ENCODE data around the gene PAPSS2. TPM values are rescaled to one million over a fixed set of nuclear protein-coding genes. Genes with fewer than 3 reads are reported as not detected.

The PAPSS2 gene
- total RNA-seq, 1 experiment from 2014 or later: not detected

DNA sequence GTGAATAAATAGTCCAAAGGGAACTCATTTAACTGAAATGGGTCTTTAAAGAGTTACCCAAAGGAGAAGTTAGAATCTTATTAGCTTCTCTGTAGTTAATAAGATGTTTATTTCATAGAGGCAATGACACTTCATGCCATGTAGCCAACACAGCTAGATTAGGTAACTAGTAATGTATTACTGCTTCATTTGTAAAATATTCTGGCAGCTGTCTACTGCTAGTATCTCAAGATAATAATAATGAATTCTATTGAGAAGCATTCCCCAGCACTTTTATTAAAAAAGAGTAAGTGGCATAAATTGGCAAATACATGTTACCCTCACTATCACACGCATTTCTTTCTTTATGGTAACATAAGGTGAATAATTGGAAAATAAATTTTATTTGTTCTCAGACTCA, 10.1 kb downstream of the PAPSS2 start:
- no peaks in the 10 kb centered on the region for H3K79me2 ChIP-seq (ENCODE audit: low read length)

DNA sequence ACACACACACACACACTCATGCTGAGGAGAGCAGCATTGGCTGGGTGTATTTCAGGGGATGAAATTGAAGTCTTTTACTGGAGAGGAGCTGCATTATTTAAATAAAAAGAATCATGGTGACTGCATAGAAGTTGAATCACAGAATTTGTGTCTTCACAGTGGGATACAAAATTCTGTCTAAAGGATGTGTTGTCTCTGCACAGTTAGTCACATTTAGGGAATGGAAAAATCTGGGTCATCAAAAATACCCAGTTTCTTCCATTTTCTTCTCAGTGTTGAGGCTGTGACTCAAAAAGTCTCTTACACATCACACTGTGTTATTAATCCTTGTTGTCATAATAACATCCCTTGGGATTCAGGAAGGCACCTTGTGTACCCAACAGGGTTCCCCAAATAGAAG, 10.9 kb downstream of the PAPSS2 start:
- Histone ChIP-seq H3K4me2 (ENCODE audit: low read depth, low read length, poor library complexity, severe bottlenecking) (no peak overlapping the region), H3K4me3 (ENCODE audit: low read length) (no peak overlapping the region), H3K4me1 (ENCODE audit: low read length) (no peaks in the 10 kb centered on the region), H2AFZ (ENCODE audit: low read length) (no peak overlapping the region), H3K9me2 (replicated peaks; ENCODE audit: insufficient read depth, low read length) (no peaks in the 10 kb centered on the region), H3K9ac (ENCODE audit: low read length) (no peak overlapping the region), H3K9me3 (ENCODE audit: low read length) (no peaks in the 10 kb centered on the region), H3K79me2 (ENCODE audit: low read length) (no peaks in the 10 kb centered on the region), H3K27me3 (ENCODE audit: low read length) (no peaks in the 10 kb centered on the region), H4K20me1 (ENCODE audit: insufficient read depth, low read depth, low read length) (no peaks in the 10 kb centered on the region), H3K36me3 (ENCODE audit: insufficient read depth, low read length) (no peaks in the 10 kb centered on the region), H3K27ac (ENCODE audit: low read length) (no peak overlapping the region)
- no peak for DNase-seq

More for the DNA sequence above, 10.1 kb downstream of the PAPSS2 start:
- no peaks in the 10 kb centered on the region for H3K9me2 ChIP-seq (replicated peaks; ENCODE audit: insufficient read depth, low read length)
- H4K20me1 ChIP-seq (ENCODE audit: insufficient read depth, low read depth, low read length): no peaks in the 10 kb centered on the region
- H3K27me3 ChIP-seq (ENCODE audit: low read length): no peaks in the 10 kb centered on the region
- no peaks in the 10 kb centered on the region for H3K4me1 ChIP-seq (ENCODE audit: low read length)
- no peak for DNase-seq
- H3K9me3 ChIP-seq (ENCODE audit: low read length): no peaks in the 10 kb centered on the region
- H3K36me3 ChIP-seq (ENCODE audit: insufficient read depth, low read length): no peaks in the 10 kb centered on the region
- no peak overlapping the region for H3K9ac ChIP-seq (ENCODE audit: low read length)
- no peak overlapping the region for H3K4me3 ChIP-seq (ENCODE audit: low read length)
- no peak overlapping the region for H3K4me2 ChIP-seq (ENCODE audit: low read depth, low read length, poor library complexity, severe bottlenecking)
- no peak overlapping the region for H2AFZ ChIP-seq (ENCODE audit: low read length)
- no peak overlapping the region for H3K27ac ChIP-seq (ENCODE audit: low read length)

DNA sequence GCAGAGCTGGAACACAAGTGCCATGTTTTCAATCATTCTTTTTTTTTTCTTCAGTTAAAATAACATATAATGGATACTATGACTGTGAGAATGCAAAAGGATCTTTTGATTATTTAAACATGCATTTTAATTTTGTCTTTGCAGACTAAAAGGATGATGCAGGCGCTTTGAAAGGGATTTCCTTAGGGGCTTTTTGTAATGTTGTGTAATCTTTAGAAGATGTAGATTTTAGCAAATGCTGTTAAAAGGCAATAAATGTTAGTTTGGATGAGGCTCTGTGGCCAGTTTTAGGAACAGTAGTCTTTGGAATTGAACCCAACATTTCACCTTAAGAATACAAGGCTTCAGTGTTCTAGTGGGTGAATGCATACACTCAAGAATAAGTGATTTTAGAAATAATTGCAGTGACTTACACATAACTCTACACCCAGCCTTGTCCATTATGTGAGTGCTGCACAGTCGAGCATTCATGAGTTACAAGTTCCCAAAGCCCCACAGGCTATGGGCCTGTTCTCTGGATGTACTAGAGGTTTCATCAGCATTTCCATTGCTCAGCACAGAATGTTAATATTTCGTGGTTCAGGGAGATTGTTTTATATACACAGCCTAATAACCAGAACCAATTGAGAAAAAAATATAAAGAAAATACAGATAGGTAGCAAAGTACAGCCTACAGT, 11.6 kb downstream of the PAPSS2 start:
- H4K20me1 ChIP-seq (ENCODE audit: insufficient read depth, low read depth, low read length): no peaks in the 10 kb centered on the region
- no peaks in the 10 kb centered on the region for H3K9me2 ChIP-seq (replicated peaks; ENCODE audit: insufficient read depth, low read length)
- no peaks in the 10 kb centered on the region for H3K4me1 ChIP-seq (ENCODE audit: low read length)
- H2AFZ ChIP-seq (ENCODE audit: low read length): no peak overlapping the region
- H3K9ac ChIP-seq (ENCODE audit: low read length): no peak overlapping the region
- H3K79me2 ChIP-seq (ENCODE audit: low read length): no peaks in the 10 kb centered on the region
- no peaks in the 10 kb centered on the region for H3K36me3 ChIP-seq (ENCODE audit: insufficient read depth, low read length)
- H3K9me3 ChIP-seq (ENCODE audit: low read length): no peaks in the 10 kb centered on the region
- DNase-seq: no peak
- no peak overlapping the region for H3K27ac ChIP-seq (ENCODE audit: low read length)
- H3K4me2 ChIP-seq (ENCODE audit: low read depth, low read length, poor library complexity, severe bottlenecking): no peak overlapping the region
- H3K27me3 ChIP-seq (ENCODE audit: low read length): no peaks in the 10 kb centered on the region
- no peak overlapping the region for H3K4me3 ChIP-seq (ENCODE audit: low read length)

DNA sequence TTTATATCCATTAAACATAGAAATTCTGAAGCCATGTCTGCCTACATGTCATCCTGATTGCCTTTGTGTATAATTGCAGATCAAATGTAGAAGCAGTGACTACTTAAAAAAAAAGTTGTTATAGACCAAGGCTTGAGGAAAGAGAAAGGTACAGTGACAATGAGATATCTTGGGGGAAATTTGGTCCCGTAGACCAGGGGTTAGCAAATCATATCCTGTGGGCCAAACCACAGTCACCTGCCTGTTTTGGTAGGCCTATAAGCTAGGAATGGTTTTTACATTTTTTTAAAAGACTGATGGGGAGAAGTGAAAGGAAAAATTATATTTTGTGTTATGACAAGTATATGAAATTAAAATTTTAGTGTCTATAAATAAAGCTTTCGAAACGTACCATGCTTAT, 12.9 kb downstream of the PAPSS2 start:
- Histone ChIP-seq H3K27ac (ENCODE audit: low read length) (no peak overlapping the region), H3K9me2 (replicated peaks; ENCODE audit: insufficient read depth, low read length) (no peaks in the 10 kb centered on the region), H3K4me2 (ENCODE audit: low read depth, low read length, poor library complexity, severe bottlenecking) (no peak overlapping the region), H3K79me2 (ENCODE audit: low read length) (no peaks in the 10 kb centered on the region), H3K9ac (ENCODE audit: low read length) (no peak overlapping the region), H3K9me3 (ENCODE audit: low read length) (no peaks in the 10 kb centered on the region), H4K20me1 (ENCODE audit: insufficient read depth, low read depth, low read length) (no peaks in the 10 kb centered on the region), H3K4me3 (ENCODE audit: low read length) (no peak overlapping the region), H2AFZ (ENCODE audit: low read length) (no peak overlapping the region), H3K4me1 (ENCODE audit: low read length) (no peaks in the 10 kb centered on the region), H3K36me3 (ENCODE audit: insufficient read depth, low read length) (no peaks in the 10 kb centered on the region), H3K27me3 (ENCODE audit: low read length) (no peaks in the 10 kb centered on the region)
- DNase-seq: no peak

DNA sequence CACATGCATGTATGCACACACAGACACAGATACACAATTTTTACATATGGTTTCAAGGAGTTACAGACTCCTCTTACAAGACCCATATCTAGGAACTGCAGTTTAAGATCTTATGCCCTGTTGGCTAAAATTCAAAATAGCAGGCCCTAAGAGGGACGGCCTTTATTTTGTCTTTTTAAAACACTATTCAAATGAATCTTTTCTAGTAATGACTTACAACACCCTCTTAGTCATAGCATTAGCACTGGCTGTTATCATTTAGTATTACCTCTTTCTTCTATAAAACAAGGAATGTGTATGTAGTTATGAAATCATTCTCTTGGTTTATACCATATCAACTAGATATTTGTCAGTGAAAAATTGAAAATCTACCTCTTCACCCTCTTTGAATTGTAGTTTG, 15.3 kb downstream of the PAPSS2 start:
- no peaks in the 10 kb centered on the region for H3K4me1 ChIP-seq (ENCODE audit: low read length)
- H3K36me3 ChIP-seq (ENCODE audit: insufficient read depth, low read length): no peaks in the 10 kb centered on the region
- H3K79me2 ChIP-seq (ENCODE audit: low read length): no peaks in the 10 kb centered on the region
- H3K9me3 ChIP-seq (ENCODE audit: low read length): no peaks in the 10 kb centered on the region
- no peaks in the 10 kb centered on the region for H3K27me3 ChIP-seq (ENCODE audit: low read length)
- H4K20me1 ChIP-seq (ENCODE audit: insufficient read depth, low read depth, low read length): no peaks in the 10 kb centered on the region
- no peak overlapping the region for H3K4me3 ChIP-seq (ENCODE audit: low read length)
- H3K9me2 ChIP-seq (replicated peaks; ENCODE audit: insufficient read depth, low read length): no peaks in the 10 kb centered on the region
- no peak overlapping the region for H3K4me2 ChIP-seq (ENCODE audit: low read depth, low read length, poor library complexity, severe bottlenecking)
- H3K9ac ChIP-seq (ENCODE audit: low read length): no peak overlapping the region
- H3K27ac ChIP-seq (ENCODE audit: low read length): no peak overlapping the region
- DNase-seq: no peak
- no peak overlapping the region for H2AFZ ChIP-seq (ENCODE audit: low read length)

DNA sequence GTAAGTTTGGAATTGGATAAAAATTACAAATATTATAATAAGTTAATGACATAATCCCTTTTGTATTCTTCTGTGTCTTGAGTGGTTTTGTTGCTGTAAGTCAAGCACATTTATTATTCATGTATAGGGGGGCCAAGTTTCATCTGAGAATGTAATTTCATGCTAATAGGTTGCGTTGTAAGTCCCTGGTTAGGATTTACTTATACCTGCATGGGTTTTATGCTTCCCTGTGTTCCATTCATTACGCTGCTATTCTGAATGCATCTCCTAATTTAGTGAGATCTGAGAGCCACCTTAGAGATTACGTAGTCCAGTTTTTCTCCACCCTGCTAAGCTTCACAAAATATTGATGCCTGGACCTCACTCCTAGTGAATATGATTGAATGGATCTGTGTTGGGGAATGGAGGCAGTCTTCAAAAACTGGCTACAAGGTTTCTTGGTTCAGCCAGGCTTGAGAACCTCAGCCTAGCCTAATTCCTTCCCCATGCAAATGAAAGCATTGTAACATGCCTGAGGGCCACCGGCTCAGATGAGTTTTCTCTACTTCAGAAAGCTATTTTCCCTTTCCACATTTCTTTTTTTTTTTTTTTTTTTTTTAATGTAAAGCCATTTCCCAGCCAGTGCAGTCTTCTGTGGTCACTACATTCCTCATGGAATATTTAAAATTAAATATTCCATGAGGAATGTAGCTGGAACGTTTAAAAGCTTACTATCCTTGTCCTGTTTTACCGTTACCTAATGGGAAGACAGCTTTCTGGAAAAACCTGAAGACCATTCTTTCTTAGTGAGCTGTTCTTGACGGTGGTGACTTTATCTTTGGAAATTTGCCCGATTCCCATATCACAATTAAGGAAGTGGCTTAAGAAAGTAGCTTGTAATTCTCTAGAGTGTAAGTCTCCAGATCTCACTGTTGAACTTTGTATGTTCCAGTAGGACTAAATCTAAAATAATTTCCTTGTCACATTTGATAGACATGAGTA, 16.0 kb downstream of the PAPSS2 start:
- no peaks in the 10 kb centered on the region for H3K4me1 ChIP-seq (ENCODE audit: low read length)
- H2AFZ ChIP-seq (ENCODE audit: low read length): no peak overlapping the region
- H3K9ac ChIP-seq (ENCODE audit: low read length): no peak overlapping the region
- H4K20me1 ChIP-seq (ENCODE audit: insufficient read depth, low read depth, low read length): no peaks in the 10 kb centered on the region
- no peaks in the 10 kb centered on the region for H3K9me3 ChIP-seq (ENCODE audit: low read length)
- H3K4me2 ChIP-seq (ENCODE audit: low read depth, low read length, poor library complexity, severe bottlenecking): no peak overlapping the region
- H3K27ac ChIP-seq (ENCODE audit: low read length): no peak overlapping the region
- no peaks in the 10 kb centered on the region for H3K36me3 ChIP-seq (ENCODE audit: insufficient read depth, low read length)
- no peaks in the 10 kb centered on the region for H3K27me3 ChIP-seq (ENCODE audit: low read length)
- no peaks in the 10 kb centered on the region for H3K79me2 ChIP-seq (ENCODE audit: low read length)
- no peak overlapping the region for H3K4me3 ChIP-seq (ENCODE audit: low read length)
- DNase-seq: no peak
- H3K9me2 ChIP-seq (replicated peaks; ENCODE audit: insufficient read depth, low read length): no peaks in the 10 kb centered on the region

DNA sequence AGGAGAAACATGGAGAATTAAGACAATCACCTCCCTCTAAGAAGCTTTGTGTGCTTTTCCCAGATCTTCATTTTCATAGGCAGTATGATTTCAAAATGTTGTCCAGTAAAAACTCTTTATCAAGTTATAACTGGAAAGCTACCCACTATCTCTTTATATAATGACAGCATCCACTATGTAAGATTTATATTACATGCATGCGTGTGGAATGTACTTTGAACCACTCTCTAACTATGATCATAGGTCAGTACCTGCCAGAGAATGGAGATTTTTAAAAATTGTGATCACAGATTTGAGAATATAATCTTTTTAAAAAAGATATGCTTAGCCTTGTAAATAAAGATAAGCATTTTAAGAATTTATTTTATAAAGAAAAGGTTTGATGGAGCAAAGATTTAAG, 17.9 kb downstream of the PAPSS2 start:
- Histone ChIP-seq H3K4me1 (ENCODE audit: low read length) (no peaks in the 10 kb centered on the region), H3K4me2 (ENCODE audit: low read depth, low read length, poor library complexity, severe bottlenecking) (no peak overlapping the region), H3K79me2 (ENCODE audit: low read length) (no peaks in the 10 kb centered on the region), H2AFZ (ENCODE audit: low read length) (no peak overlapping the region), H3K27ac (ENCODE audit: low read length) (no peak overlapping the region), H4K20me1 (ENCODE audit: insufficient read depth, low read depth, low read length) (no peaks in the 10 kb centered on the region), H3K9ac (ENCODE audit: low read length) (no peak overlapping the region), H3K9me3 (ENCODE audit: low read length) (no peaks in the 10 kb centered on the region), H3K9me2 (replicated peaks; ENCODE audit: insufficient read depth, low read length) (no peaks in the 10 kb centered on the region), H3K27me3 (ENCODE audit: low read length) (no peaks in the 10 kb centered on the region), H3K4me3 (ENCODE audit: low read length) (no peak overlapping the region), H3K36me3 (ENCODE audit: insufficient read depth, low read length) (no peaks in the 10 kb centered on the region)
- no peak for DNase-seq

DNA sequence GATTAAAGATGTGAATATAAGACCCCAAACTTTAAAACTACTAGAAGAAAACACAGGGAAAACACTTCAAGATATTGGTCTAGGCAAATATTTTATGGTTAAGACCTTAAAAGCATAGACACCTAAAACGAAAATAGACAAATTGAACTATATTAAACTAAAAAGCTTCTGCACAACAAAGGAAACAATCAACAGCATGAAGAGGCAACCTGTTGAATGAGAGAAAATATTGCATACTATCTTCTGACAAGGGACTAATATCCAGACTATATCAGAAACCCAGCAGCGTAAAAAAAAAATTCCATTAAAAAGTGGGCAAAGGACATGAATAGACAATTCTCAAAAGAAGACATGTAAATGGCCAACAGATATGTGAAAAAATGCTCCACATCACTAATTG, 18.6 kb downstream of the PAPSS2 start:
- no peak overlapping the region for H2AFZ ChIP-seq (ENCODE audit: low read length)
- no peak for DNase-seq
- no peaks in the 10 kb centered on the region for H3K9me3 ChIP-seq (ENCODE audit: low read length)
- no peaks in the 10 kb centered on the region for H4K20me1 ChIP-seq (ENCODE audit: insufficient read depth, low read depth, low read length)
- H3K27ac ChIP-seq (ENCODE audit: low read length): no peak overlapping the region
- no peaks in the 10 kb centered on the region for H3K27me3 ChIP-seq (ENCODE audit: low read length)
- no peak overlapping the region for H3K4me2 ChIP-seq (ENCODE audit: low read depth, low read length, poor library complexity, severe bottlenecking)
- no peaks in the 10 kb centered on the region for H3K79me2 ChIP-seq (ENCODE audit: low read length)
- H3K9ac ChIP-seq (ENCODE audit: low read length): no peak overlapping the region
- no peaks in the 10 kb centered on the region for H3K9me2 ChIP-seq (replicated peaks; ENCODE audit: insufficient read depth, low read length)
- no peaks in the 10 kb centered on the region for H3K36me3 ChIP-seq (ENCODE audit: insufficient read depth, low read length)
- no peak overlapping the region for H3K4me3 ChIP-seq (ENCODE audit: low read length)
- no peaks in the 10 kb centered on the region for H3K4me1 ChIP-seq (ENCODE audit: low read length)
